SH-SY5Y (cell line): Measurements from ENCODE around the gene MTHFD2.

Experiments
- GATA2 ChIP-seq: IDR thresholded peaks from 2 replicates; pipeline ENCODE4 v1.6.1; 2011; ENCODE audit warnings: mild to moderate bottlenecking, low read depth, low read length
- GATA3 ChIP-seq: IDR thresholded peaks from 2 replicates; pipeline ENCODE4 v1.6.1; 2011; ENCODE audit warnings: low read depth, mild to moderate bottlenecking, low read length, moderate library complexity

DNA sequence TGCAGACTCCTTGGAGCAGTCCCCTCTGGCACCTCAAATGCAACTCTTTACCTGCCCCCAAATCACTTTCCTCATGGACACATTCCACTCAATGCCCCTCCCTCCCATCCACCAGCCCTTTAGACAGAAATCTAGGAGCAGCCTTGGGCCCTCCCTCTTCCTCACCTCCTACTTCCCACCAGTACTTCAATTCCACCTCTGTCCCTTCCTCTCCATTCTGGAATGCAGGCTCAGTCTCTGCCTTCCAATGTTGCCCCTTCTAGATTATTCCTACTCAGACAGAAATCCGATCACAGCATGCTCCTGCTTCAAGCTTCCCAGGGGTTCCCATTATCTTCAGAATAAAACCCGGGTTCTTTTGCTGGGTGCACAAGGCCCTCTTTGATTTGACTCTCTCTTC lies 62.1 kb downstream of the MTHFD2 start:
- no peak for TF ChIP-seq GATA2
- no peak for TF ChIP-seq GATA3
